ENCODE data around the gene RMND5A. TPM values are rescaled to one million over a fixed set of nuclear protein-coding genes. Genes with fewer than 3 reads are reported as not detected.
A peak's percentile ranks its signal among the peaks of the same experiment; 100 is the strongest.

RMND5A gene
- total RNA-seq, 6 experiments from 2014 or later, result 22.2 to 45.6 (median 33.8) TPM

- intact Hi-C loops (cut with DNase I), result no loop called here
- no peak for ATAC-seq
- TF ChIP-seq POLR2A (IDR thresholded peaks at IDR 0.05) (no peak), CTCF (IDR thresholded peaks at IDR 0.05) (no peak)
- no peaks in the 10 kb centered on the region for H3K36me3 ChIP-seq
- no peak overlapping the region for H3K27ac ChIP-seq
- DNase-seq, result no peak
- peaks cover 0 to 16% (median 0%) of the 10 kb centered on the region in 4 donors for H3K4me1 ChIP-seq
- WGBS (ENCODE audit: insufficient coverage, low coverage, low lambda C conversion rate, missing lambda C conversion rate), result 91% methylated on average over 8 of the region's 9 CpGs
- H3K4me3 ChIP-seq, result no peak overlapping the region
- H3K27me3 ChIP-seq, result peaks cover 0 to 10% of the 10 kb centered on the region in 2 donors
- no peaks in the 10 kb centered on the region for H3K9me3 ChIP-seq
Measured at GRCh38 chr2:86785456-86785855, 65.4 kb downstream of the RMND5A start.

GRCh38 chr2:86786001-86786536 lies 66.0 kb downstream of the RMND5A start:
- peak in 1 of 4 donors; percentile 16 for ATAC-seq
- DNase-seq, result no peak
- intact Hi-C loops (cut with DNase I), result no loop called here
- Histone ChIP-seq H3K4me1 (peaks cover 0 to 22% (median 0%) of the 10 kb centered on the region in 4 donors), H3K9me3 (no peaks in the 10 kb centered on the region), H3K27me3 (peaks cover 0 to 16% of the 10 kb centered on the region in 2 donors), H3K36me3 (no peaks in the 10 kb centered on the region), H3K4me3 (no peak overlapping the region), H3K27ac (no peak overlapping the region)
- WGBS (ENCODE audit: insufficient coverage, low coverage, low lambda C conversion rate, missing lambda C conversion rate), result 35% methylated on average over 4 of the region's 10 CpGs
- no peak for TF ChIP-seq POLR2A (IDR thresholded peaks at IDR 0.05)
- no peak for TF ChIP-seq CTCF (IDR thresholded peaks at IDR 0.05)

GRCh38 chr2:86787736-86788135 lies 67.6 kb downstream of the RMND5A start:
- Histone ChIP-seq H3K27ac (no peak overlapping the region), H3K27me3 (peaks cover 0 to 24% of the 10 kb centered on the region in 2 donors), H3K9me3 (no peaks in the 10 kb centered on the region), H3K36me3 (no peaks in the 10 kb centered on the region), H3K4me3 (no peak overlapping the region), H3K4me1 (peaks cover 0 to 26% (median 0%) of the 10 kb centered on the region in 4 donors)
- WGBS (ENCODE audit: insufficient coverage, low coverage, low lambda C conversion rate, missing lambda C conversion rate), result 8% methylated on average over 2 of the region's 2 CpGs
- ATAC-seq (peak in 3 of 4 donors; percentile 32 to 62 (median 42)), DNase-seq (no peak)
- TF ChIP-seq CTCF (IDR thresholded peaks at IDR 0.05) (no peak), POLR2A (IDR thresholded peaks at IDR 0.05) (no peak)
- intact Hi-C loops (cut with DNase I), result no loop called here

DNA sequence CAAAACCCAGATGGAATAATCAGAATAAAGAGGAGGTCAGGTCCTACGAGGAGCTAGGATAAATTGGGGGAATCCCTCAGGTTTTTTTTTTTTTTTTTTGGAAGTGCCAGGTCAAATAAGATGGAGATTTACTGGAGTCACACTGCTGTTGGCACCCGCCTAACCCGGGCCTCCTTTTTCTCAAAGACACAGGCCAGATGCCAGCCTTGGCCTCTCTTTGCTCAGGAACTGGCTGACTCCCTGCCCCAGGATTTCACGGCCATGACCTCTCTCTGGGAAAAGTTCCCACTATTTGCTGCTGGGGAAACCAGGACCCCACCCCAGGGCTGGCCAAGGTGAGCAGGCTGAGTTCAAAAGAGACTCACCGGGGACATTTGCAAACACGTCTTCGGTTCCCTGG lies 68.1 kb downstream of the RMND5A start:
- TF ChIP-seq CTCF (IDR thresholded peaks at IDR 0.05) (no peak), POLR2A (IDR thresholded peaks at IDR 0.05) (no peak)
- H3K36me3 ChIP-seq, result no peaks in the 10 kb centered on the region
- 35% methylated on average over 6 of the region's 7 CpGs for WGBS (ENCODE audit: insufficient coverage, low coverage, low lambda C conversion rate, missing lambda C conversion rate)
- no peaks in the 10 kb centered on the region for H3K9me3 ChIP-seq
- ATAC-seq (no peak), DNase-seq (no peak)
- H3K27me3 ChIP-seq, result peaks cover 0 to 24% of the 10 kb centered on the region in 2 donors
- H3K4me3 ChIP-seq, result no peak overlapping the region
- intact Hi-C loops (cut with DNase I), result no loop called here
- no peak overlapping the region for H3K27ac ChIP-seq
- H3K4me1 ChIP-seq, result peaks cover 0 to 26% (median 0%) of the 10 kb centered on the region in 4 donors
